Neural crest cell (in vitro differentiated cells): Measurements from ENCODE around the gene PLSCR1. TPM values are rescaled to one million over a fixed set of nuclear protein-coding genes. Genes with fewer than 3 reads are reported as not detected.
"Not testable (repeated sequence)": the region's sequence is repeated elsewhere in the genome, so short reads cannot be mapped to it uniquely, and the experiment has no call there.

Experiments
- DNase-seq: peaks from one replicate; pipeline ENCODE4 v3.0.0; 2021; ENCODE audit warnings: low read depth, mixed read lengths, low spot score
- H3K27ac Mint-ChIP-seq: one replicate; pipeline ENCODE4 v1.8.0; 2021; ENCODE audit warnings: mild to moderate bottlenecking, mixed read lengths; ENCODE audit not compliant: unreplicated experiment
- H3K27me3 Mint-ChIP-seq: 2 replicates; pipeline ENCODE4 v1.8.0; 2021; ENCODE audit warnings: low read depth, mild to moderate bottlenecking, mixed read lengths
- H3K36me3 Mint-ChIP-seq: 2 replicates; pipeline ENCODE4 v1.8.0; 2021; ENCODE audit warnings: low read depth, mild to moderate bottlenecking, mixed read lengths
- H3K4me1 Mint-ChIP-seq: 2 replicates; pipeline ENCODE4 v1.8.0; 2021; ENCODE audit warnings: mixed read lengths
- H3K4me3 Mint-ChIP-seq: one replicate; pipeline ENCODE4 v1.8.0; 2021; ENCODE audit warnings: mild to moderate bottlenecking, mixed read lengths
- H3K9me3 Mint-ChIP-seq: 2 replicates; pipeline ENCODE4 v1.8.0; 2021; ENCODE audit warnings: mixed read lengths
- CTCF ChIP-seq: fragments of 200-600 bp; sonication (generic); conservative IDR thresholded peaks from 2 replicates; pipeline ENCODE4 v1.5.0; 2021; ENCODE audit warnings: antibody characterized with exemption, mild to moderate bottlenecking
- total RNA-seq: library from RNA; stranded (reverse); gene quantifications from 2 replicates; pipeline ENCODE4 v1.2.1, GENCODE V29; 2021

Gene PLSCR1
- total RNA-seq, 1 donor from 2014 or later: 29.8 TPM

GRCh38 chr3:146501752-146502151 lies 42.7 kb downstream of the PLSCR1 start:
- Mint-ChIP-seq H3K27ac (no peak overlapping the region), H3K4me3 (no peak overlapping the region), H3K27me3 (no peaks in the 10 kb centered on the region), H3K36me3 (no peaks in the 10 kb centered on the region), H3K4me1 (peaks cover 7% of the 10 kb centered on the region), H3K9me3 (no peaks in the 10 kb centered on the region)
- DNase-seq: no peak
- no peak for TF ChIP-seq CTCF

GRCh38 chr3:146499701-146500100 lies 44.7 kb downstream of the PLSCR1 start:
- DNase-seq: no peak
- Mint-ChIP-seq H3K36me3 (no peaks in the 10 kb centered on the region), H3K4me3 (no peak overlapping the region), H3K27ac (no peak overlapping the region), H3K27me3 (no peaks in the 10 kb centered on the region), H3K4me1 (no peaks in the 10 kb centered on the region), H3K9me3 (peaks cover 2% of the 10 kb centered on the region)
- no peak for TF ChIP-seq CTCF

GRCh38 chr3:146498002-146498736 lies 46.2 kb downstream of the PLSCR1 start:
- no peak for TF ChIP-seq CTCF
- no peak for DNase-seq
- Mint-ChIP-seq H3K9me3 (peaks cover 5% of the 10 kb centered on the region), H3K27me3 (no peaks in the 10 kb centered on the region), H3K4me3 (no peak overlapping the region), H3K4me1 (no peaks in the 10 kb centered on the region), H3K27ac (no peak overlapping the region), H3K36me3 (no peaks in the 10 kb centered on the region)

GRCh38 chr3:146497145-146497843 lies 47.1 kb downstream of the PLSCR1 start:
- not testable (repeated sequence) for H3K27ac Mint-ChIP-seq, H3K4me1 Mint-ChIP-seq, H3K4me3 Mint-ChIP-seq, H3K36me3 Mint-ChIP-seq, DNase-seq, H3K27me3 Mint-ChIP-seq, H3K9me3 Mint-ChIP-seq

GRCh38 chr3:146496726-146497125 lies 47.7 kb downstream of the PLSCR1 start:
- Mint-ChIP-seq H3K36me3 (no peaks in the 10 kb centered on the region), H3K27ac (no peak overlapping the region), H3K9me3 (peaks cover 5% of the 10 kb centered on the region), H3K27me3 (no peaks in the 10 kb centered on the region), H3K4me1 (no peaks in the 10 kb centered on the region), H3K4me3 (no peak overlapping the region)
- no peak for TF ChIP-seq CTCF
- no peak for DNase-seq

GRCh38 chr3:146496251-146496650 lies 48.2 kb downstream of the PLSCR1 start:
- Mint-ChIP-seq H3K27me3 (no peaks in the 10 kb centered on the region), H3K9me3 (peaks cover 5% of the 10 kb centered on the region), H3K4me1 (no peaks in the 10 kb centered on the region), H3K27ac (no peak overlapping the region), H3K4me3 (no peak overlapping the region), H3K36me3 (no peaks in the 10 kb centered on the region)
- no peak for DNase-seq
- no peak for TF ChIP-seq CTCF
